ENCODE measurements around the gene OR2C3.

DNA sequence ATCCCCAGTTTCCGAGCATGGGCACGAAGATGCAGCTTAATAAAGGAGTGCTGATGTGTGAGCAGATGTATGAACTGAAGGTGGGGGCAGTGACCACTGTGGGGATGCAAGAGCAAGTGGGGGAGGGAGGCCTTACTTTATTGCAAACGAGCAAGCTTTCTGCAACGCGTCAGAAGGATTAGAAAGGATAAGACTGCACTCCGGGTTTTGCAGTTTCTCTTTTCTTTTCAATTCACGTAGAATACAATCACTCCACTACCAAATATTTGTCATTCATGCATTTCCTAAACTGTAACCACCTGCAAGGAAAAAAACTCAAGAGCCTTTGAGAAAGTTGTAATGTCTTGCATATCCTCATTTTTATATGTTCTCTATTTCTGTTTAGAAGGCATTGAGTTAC, 4.3 kb upstream of the OR2C3 start:
- no peak for TF ChIP-seq CTCF (IDR thresholded peaks at IDR 0.05; ENCODE audit: control extremely low read depth in 1 of 3, insufficient read depth in 1 of 3, low read depth in 1 of 3, low read length in 3 of 3)
- no peak for TF ChIP-seq POLR2AphosphoS5 (IDR thresholded peaks at IDR 0.05; ENCODE audit: low read depth, low read length)
- TF ChIP-seq POLR2A (IDR thresholded peaks at IDR 0.05; ENCODE audit: control extremely low read depth in 1 of 2, low read depth in 2 of 2, low read length in 2 of 2) = no peak
- TF ChIP-seq SRF (IDR thresholded peaks at IDR 0.05; ENCODE audit: low read depth, low read length) = no peak
- TF ChIP-seq RFX5 (IDR thresholded peaks at IDR 0.05; ENCODE audit: borderline replicate concordance, low read depth, low read length) = no peak
- TF ChIP-seq CEBPB (IDR thresholded peaks at IDR 0.05; ENCODE audit: low read depth, low read length) = no peak

All from H1 (cell line).